GM10847 (cell line): Measurements from ENCODE around the gene PIGQ.

Source experiments
- POLR2A ChIP-seq: IDR thresholded peaks from 2 replicates; pipeline ENCODE4 v1.6.1; 2011; ENCODE audit not compliant: insufficient read length; ENCODE audit errors: extremely low read depth

PIGQ gene

GRCh38 chr16:591231-591630 is 21.5 kb downstream of the PIGQ start:
- TF ChIP-seq POLR2A = no peak

DNA sequence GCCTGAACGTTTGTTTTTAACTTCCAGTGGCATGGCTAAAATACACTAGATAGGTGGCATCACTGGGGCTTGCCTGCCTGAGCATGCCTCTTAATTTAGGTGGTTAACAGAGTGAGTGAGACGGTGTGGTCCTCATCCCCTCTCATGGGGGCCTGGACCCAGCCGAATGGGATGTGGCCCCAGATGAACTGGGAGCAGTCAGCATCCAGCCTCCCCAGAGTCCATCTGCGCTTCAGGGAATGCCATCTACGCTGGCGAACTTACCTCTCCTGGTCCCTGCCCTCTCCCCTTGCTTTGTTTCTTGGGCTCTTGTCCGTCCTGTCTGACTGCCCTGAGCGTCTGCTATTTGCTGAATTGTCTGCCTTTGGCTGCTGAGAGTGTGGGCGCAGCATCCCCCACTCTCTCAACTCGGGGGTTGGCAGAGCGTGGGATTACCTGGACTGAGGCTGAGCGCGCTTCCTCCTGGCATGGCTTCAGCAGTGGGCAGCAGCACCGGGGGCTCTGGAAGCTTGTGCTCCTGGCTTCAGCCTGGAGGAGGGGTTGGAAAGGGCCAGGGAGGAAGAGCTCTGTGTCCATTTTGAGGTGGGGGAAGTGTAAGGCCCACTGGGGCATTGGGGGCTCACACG is 22.2 kb downstream of the PIGQ start:
- no peak for TF ChIP-seq POLR2A

DNA sequence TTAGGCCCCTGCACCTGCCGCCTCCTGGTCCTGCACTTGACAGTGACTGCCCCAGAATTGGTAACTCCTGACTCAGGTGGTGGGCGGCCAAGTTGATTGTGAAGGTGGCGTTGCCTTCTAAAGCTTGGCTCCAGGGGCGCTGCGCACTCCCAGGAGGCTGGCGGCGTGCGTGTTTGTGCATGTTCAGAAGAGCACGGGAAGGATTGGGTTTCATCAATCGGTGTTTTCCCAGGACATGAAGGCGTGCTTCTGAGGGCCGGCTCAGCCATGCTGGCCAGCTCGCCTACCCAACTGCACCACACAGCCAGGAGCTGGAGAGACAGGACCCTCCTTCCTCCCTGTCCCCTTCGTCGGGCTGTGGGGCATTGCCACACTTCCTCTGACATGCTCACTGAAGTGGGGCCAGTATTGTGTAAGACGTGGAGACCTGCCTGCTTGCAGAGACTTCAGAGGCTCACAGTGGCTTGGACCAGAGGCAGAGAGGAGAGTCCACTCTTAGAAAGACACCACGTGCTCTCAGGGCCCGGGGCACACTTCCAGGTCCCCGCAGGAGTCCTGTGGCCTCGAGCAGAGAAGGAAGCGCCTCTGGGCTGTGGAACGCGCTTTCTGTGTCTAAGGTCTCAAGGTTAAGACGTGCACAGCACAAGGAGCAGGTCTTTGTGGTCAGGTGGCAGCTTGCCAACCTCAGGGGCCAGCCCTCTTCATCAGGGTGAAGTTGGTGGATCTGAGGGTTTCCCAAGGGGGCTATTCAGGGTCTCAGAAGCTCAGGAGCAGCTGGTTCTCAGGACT is 22.9 kb downstream of the PIGQ start:
- TF ChIP-seq POLR2A = no peak

GRCh38 chr16:593406-593805 is 23.6 kb downstream of the PIGQ start:
- no peak for TF ChIP-seq POLR2A

DNA sequence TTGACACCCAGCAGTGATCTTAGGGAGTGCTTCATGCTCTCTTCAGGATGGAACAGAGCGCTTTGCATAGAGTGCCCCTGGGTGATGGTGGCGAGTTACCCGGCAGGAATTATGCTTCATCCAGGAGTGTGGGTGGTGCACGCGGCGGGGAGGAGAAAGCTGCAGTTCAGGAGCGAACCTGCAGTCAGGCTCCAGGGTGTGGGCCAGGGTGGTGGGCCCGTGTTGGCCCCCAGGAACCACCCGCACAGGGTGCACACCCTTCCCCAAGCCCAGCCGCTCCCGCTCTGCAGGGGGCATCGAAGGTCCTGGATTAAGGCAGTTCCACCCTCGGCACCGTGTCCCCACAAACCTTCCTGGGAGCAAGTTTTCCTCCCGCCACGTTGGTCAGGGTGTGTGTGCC is 24.0 kb downstream of the PIGQ start:
- no peak for TF ChIP-seq POLR2A

DNA sequence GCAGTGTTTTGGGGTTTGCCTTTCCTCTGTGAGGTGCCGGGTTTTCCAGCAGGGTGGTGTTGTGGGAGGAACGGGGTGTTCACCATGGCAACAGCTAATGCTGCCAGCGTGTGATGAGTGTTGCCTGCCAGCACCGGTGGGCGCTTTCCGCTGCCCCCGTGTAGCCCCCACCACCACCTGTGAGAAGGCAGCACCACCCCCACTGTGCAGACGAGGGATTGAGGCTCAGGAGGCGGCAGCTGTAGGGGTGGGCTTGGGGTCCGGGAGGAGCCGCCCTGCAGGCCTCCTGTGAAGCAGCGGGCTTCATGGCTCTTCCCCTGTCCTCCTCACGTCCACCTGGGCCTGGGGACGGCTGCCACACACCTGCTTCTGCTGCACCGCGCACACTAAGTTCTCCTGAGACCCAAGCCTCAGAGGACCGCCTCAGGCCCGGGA is 25.3 kb downstream of the PIGQ start:
- no peak for TF ChIP-seq POLR2A

- no peak for TF ChIP-seq POLR2A
These were observed 26.4 kb downstream of the PIGQ start for GRCh38 chr16:595942-596735.

GRCh38 chr16:596736-597060 is 26.9 kb downstream of the PIGQ start:
- no peak for TF ChIP-seq POLR2A

GRCh38 chr16:598823-599739 is 29.3 kb downstream of the PIGQ start:
- TF ChIP-seq POLR2A = no peak

- no peak for TF ChIP-seq POLR2A
These were observed 31.0 kb downstream of the PIGQ start for GRCh38 chr16:600781-601180.

GRCh38 chr16:603933-604332 is 34.2 kb downstream of the PIGQ start:
- TF ChIP-seq POLR2A = no peak

DNA sequence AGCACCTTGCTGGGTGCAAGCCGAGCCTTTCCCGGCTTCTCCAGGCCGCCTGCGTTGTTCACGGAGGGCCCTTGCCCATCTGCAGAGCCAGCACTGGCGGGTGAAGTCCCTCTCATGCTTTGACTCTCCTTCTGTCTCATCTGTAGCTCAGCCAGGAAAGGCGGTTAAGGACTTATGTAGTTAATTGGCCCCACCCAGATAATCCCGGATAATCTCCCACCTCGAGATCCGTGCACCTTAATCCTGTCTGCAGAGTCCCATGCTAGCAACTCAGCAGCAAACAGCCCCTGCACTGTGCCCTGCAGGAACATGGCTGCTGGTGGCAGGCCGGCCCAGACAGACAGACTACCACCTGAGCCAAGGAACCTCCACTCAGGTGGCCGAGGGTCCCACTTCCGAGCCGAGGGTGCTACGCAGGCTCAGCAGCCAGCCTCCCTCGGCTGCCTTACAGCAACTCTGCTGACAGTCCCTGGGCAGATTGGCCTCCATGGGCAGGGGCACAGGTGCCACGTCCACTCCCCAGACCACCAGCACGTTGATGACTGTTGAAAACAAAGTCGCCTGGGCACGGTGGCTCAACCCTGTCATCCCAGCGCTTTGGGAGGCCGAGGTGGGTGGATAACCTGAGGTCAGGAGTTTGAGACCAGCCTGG is 37.0 kb downstream of the PIGQ start:
- TF ChIP-seq POLR2A = no peak

- TF ChIP-seq POLR2A = no peak
These were observed 38.3 kb downstream of the PIGQ start for GRCh38 chr16:608019-608418.

GRCh38 chr16:609316-609715 is 39.5 kb downstream of the PIGQ start:
- TF ChIP-seq POLR2A = no peak

- TF ChIP-seq POLR2A = no peak
These were observed 40.2 kb downstream of the PIGQ start for GRCh38 chr16:609984-610383.
